ENCODE measurements around the gene MYO5A.
"Not testable (repeated sequence)": the region's sequence is repeated elsewhere in the genome, so short reads cannot be mapped to it uniquely, and the experiment has no call there.

MYO5A gene

DNA sequence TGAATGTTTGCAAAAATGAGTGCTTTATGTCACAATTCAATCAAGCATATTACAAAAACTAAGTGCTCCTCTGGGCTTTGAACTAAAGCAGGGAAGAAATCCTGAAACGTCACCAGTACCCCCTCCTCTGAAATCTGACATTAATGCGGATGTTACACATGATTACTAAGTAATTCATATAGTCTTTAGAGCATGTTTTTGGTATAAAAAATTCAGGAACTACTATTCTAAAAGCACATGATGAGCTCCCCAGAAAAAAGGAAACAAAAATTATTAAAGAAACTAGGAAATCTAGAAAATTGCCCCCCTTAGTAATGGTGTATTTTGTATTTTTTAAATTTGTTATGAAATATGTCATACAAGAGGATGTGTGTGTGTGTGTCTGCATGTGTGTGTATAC is 87.7 kb downstream of the MYO5A start:
- TF ChIP-seq, protein P1, sequence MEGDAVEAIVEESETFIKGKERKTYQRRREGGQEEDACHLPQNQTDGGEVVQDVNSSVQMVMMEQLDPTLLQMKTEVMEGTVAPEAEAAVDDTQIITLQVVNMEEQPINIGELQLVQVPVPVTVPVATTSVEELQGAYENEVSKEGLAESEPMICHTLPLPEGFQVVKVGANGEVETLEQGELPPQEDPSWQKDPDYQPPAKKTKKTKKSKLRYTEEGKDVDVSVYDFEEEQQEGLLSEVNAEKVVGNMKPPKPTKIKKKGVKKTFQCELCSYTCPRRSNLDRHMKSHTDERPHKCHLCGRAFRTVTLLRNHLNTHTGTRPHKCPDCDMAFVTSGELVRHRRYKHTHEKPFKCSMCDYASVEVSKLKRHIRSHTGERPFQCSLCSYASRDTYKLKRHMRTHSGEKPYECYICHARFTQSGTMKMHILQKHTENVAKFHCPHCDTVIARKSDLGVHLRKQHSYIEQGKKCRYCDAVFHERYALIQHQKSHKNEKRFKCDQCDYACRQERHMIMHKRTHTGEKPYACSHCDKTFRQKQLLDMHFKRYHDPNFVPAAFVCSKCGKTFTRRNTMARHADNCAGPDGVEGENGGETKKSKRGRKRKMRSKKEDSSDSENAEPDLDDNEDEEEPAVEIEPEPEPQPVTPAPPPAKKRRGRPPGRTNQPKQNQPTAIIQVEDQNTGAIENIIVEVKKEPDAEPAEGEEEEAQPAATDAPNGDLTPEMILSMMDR (IDR thresholded peaks at IDR 0.05; ENCODE audit: insufficient read depth, low read depth, low read length, missing control alignments), result no peak
- no peak for DNase-seq (ENCODE audit: low read depth)

DNA sequence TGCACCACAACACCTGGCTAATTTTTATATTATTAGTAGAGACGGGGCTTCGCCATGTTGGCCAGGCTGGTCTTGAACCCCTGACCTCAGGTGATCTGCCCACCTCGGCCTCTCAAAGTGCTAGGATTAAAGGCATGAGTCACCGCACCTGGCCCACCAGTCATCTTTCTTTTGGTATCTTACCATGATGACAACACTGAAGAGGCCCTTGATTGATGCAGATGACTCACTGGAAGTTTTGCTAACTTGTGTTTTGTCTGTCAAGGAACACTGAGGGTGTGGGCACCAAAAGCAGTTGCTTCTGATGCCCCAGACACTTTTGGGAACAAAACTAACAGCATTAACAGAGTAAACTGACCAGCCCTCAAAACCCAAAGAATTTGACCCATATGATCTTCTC is 88.3 kb downstream of the MYO5A start:
- no peak overlapping the region for H3K4me3 ChIP-seq (ENCODE audit: low read depth, low read length)
- DNase-seq (ENCODE audit: low read depth), result no peak
- TF ChIP-seq, protein P1 (IDR thresholded peaks at IDR 0.05; ENCODE audit: insufficient read depth, low read depth, low read length, missing control alignments), result no peak

More for the DNA sequence above, 87.7 kb downstream of the MYO5A start:
- no peak overlapping the region for H3K4me3 ChIP-seq (ENCODE audit: low read depth, low read length)

DNA sequence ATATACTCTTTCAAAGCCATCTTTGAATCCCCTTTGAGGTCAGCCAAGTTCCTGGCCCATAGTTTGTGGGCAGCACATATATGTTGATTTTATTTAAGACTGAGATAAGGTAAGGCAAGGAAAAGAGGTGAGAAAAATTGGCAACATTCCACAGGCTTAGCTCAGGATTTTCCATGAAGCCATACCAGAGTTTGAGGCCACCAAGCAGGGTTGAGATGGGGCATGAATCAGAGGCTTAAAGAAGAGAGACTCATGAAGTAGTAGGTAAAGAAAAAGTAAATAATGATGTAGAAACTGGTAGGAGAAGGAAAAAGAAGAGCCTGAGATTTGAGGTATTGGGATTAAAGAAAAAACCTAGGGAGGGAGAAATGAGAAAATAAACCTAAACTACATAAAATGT is 89.2 kb downstream of the MYO5A start:
- TF ChIP-seq, protein P1 (IDR thresholded peaks at IDR 0.05; ENCODE audit: insufficient read depth, low read depth, low read length, missing control alignments), result no peak
- no peak for DNase-seq (ENCODE audit: low read depth)

DNA sequence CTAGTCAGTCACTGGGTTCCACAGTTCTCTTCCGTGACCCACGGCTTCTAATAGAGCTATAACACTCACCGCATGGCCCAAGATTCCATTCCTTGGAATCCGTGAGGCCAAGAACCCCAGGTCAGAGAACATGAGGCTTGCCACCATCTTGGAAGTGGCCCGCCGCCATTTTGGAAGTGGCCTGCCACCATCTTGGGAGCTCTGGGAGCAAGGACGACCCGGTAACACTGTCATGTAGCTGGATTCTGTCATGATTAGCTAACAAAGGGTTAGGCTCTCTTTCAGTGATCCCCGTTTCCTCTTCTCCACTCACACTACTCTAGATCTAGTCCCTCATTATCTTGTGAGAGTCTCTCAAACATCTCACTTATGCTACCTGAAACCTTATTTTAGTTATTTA is 89.6 kb downstream of the MYO5A start:
- not testable (repeated sequence) for H3K4me3 ChIP-seq (ENCODE audit: low read depth, low read length); DNase-seq (ENCODE audit: low read depth)

More for the DNA sequence above, 89.2 kb downstream of the MYO5A start:
- H3K4me3 ChIP-seq (ENCODE audit: low read depth, low read length), result no peak overlapping the region

DNA sequence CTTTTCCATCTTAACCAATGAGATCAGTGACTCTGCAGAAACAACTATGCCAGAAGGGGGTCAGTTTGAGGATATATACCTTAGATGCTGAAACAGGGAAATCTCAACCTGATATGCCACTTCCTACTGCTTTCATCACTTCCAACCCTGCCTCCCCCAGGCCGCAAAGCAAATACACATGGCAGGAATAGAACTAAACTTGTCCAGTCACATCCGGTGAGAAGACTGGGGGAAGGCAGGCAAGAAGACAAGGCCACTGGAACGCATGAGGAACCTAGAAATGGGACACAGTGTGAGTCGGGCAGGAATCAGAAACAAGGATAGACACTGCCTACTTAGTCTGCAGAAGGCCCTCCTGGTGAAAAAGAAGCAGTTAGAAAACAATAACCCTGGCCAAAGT is 90.6 kb downstream of the MYO5A start:
- TF ChIP-seq, protein P1 (IDR thresholded peaks at IDR 0.05; ENCODE audit: insufficient read depth, low read depth, low read length, missing control alignments), result no peak
- H3K4me3 ChIP-seq (ENCODE audit: low read depth, low read length), result no peak overlapping the region
- no peak for DNase-seq (ENCODE audit: low read depth)

DNA sequence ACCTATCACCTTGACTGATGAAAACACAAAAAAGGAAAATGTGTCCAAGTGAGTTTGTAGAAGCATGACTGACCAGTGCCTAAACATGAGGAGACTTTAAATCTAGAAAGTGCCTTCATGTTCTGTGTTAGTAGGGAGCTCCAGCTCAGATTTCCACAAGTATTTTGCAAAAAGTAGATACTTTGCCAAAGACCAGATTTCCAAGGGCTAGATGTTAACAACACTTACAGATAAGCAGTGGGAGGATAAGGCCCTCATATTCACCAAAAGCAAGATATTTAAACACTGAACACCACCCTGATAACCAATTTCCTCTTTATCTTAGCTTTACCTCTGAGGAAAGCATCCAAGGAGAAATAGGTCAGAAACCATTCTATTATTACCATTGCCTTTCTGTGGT is 91.0 kb downstream of the MYO5A start:
- no peak overlapping the region for H3K4me3 ChIP-seq (ENCODE audit: low read depth, low read length)

DNA sequence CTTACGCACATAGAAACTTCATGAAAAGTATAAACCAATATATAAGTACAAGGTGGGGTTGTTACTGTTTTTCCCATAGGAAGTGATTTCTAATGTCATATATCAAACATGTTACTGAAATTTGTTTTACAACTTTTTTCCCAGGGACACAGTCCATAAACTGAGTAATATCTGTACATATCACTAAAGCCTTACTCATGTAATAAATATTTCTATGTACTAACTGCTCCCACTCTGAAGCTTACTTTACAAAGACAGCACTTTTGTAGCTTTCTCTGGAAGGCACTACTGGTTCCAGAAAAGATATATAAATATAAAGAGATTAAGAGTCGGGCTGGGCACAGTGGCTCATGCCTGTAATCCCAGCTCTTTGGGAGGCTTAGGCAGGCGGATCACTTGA is 91.7 kb downstream of the MYO5A start:
- DNase-seq (ENCODE audit: low read depth), result no peak
- TF ChIP-seq, protein P1 (IDR thresholded peaks at IDR 0.05; ENCODE audit: insufficient read depth, low read depth, low read length, missing control alignments), result no peak
- H3K4me3 ChIP-seq (ENCODE audit: low read depth, low read length), result no peak overlapping the region

More for the DNA sequence above, 91.0 kb downstream of the MYO5A start:
- no peak for DNase-seq (ENCODE audit: low read depth)
- TF ChIP-seq, protein P1 (IDR thresholded peaks at IDR 0.05; ENCODE audit: insufficient read depth, low read depth, low read length, missing control alignments), result no peak

Data from GM12865 (cell line).